HuH-7.5 (cell line): ENCODE measurements around the gene TSHZ3.

Experiments used
- DNase-seq: peaks from one replicate; pipeline ENCODE4 v3.0.0; 2011; ENCODE audit warnings: low spot score

The TSHZ3 gene

DNA sequence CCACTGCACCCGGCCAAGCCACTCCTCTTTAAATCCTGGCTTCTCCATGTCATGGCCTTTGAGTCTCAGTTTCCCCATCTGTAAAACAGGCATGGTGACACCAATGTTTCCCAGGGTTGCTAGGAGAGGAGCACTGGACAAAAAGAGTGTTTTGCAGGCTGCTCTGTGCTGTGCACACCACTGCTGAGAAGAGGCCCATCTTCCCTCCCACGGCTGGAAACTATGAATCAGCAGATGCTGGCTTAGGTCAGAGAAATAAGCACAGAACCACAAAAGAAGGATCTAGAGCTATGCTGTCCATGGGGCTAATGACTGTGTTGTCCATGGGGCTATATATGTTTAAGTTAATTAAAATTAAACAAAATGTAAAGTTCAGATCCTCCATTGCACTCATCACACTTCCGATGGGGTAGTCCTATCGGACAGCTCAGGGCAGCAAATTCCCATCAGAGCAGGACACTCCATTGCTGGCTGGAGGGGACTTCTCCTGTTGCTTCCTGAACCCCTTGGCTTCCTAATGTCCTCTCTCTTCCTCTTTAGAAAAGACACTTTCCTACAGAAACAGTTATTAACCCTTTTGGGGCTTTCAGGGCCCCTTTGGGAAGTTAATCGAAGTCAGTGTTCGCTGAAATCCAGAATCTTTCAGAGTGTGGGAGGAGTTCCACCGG lies 37.1 kb downstream of the TSHZ3 start:
- DNase-seq = no peak

DNA sequence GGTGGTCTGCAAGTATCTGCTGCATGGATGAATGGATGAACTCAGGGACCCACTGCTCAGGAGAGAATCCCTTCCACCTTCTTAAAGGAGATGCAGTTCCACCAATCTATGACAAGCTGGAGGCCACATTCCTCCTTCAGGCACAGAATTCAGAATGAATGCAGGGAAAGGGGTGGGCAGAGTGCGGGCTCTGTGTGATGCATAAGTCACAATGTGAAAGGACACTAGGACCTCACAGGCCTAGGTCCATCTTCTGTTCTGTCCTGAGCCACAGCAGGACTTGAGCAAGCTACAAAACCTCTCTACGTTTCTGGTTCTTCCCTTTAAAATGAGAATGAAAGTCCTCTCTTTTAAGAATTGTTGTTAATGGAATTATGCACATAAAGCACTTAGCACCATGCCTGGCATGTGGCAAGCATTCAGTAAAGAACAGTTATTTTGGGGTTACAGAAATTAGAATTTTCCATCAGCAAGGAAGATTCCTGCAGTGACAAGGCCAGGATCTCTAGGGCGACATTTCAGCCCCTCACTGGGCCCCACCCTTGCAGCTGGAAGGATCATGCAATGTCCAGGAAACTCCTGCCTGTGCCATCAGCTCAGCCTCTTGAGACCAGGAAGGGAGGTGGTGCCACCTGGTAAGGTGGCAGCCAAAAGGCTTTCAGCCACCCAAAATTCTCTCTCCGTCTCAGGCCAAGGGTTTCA lies 38.7 kb downstream of the TSHZ3 start:
- no peak for DNase-seq

DNA sequence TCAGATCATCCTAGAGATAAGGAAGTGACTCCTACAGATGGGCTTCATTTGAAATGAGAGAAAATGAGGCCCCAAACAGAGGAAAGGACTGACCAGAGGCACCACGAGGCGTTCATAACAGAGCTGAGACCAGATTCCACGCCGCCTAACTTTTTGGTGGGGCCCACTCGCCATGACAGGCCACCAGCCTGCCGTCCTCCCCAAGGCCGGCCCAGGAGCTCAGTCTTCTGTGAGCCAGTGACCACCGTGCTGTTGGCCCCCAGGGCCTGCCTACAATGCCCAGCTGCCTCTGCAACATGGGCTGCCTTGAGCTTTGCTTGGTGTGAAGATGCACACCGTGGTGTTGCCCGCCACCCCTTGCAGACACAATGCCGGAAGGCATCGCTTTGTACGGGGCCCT lies 40.5 kb downstream of the TSHZ3 start:
- no peak for DNase-seq

DNA sequence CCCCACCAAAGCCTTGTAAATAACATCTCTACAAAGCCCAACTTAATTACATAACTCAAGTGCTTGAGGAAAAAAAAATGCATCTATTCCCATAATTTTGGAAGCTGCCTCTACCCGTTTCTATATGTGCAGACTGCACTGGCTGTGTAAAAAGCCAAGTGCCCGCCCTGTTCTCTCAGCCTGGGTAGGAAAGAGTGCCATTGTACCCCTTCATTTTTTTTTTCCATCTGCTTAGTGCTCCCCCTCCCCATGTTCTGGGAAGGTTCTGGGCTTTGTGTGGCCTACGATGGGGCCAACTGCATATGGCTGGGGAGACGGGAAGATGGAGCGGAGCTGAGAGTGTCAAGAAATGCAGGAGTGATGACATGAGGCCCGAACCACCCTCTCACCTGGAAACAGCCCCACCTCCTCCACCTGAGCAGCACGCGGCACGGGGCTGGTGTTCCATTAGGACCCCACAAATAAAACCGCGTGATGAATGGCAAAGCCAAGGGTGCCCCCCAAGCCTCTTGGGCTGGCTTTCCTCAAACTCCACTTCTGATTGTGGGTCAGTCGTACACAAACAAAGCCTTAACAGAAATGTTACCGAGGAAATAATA lies 42.1 kb downstream of the TSHZ3 start:
- DNase-seq = no peak

DNA sequence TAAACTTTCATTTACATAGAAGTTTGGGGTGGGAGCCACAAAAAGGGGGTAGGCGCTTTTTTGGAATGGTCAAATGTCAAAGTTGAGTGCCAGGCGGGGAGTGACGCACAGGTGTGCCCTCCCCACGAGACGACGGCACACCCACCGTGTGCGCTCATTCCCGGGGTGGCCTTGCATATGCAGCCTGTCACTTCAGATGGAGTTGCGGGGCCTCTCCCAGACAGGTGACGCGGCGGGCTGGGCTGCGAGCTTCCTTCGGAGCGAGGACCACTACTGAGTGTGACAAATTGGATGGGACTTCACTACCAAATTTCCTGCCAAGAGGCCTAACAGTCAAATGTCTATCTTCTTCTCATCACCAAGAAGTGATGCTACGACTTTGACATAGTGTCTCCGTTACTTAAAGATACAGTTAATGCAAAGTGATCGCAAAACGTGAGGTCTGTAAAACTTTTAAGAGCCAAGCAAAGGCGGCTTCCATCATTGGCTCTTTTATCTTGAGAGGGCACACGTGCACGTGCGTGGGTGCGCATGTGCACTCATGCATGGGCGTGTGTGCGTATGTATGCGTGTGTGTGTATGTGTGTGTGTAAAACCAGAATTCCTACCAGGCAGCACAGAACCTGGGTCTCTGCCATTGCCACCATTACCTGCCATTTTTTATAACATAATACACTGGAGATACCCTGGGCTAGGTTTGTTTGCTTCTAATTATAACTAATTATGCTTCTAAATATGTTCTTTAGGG lies 43.1 kb downstream of the TSHZ3 start:
- DNase-seq = no peak

DNA sequence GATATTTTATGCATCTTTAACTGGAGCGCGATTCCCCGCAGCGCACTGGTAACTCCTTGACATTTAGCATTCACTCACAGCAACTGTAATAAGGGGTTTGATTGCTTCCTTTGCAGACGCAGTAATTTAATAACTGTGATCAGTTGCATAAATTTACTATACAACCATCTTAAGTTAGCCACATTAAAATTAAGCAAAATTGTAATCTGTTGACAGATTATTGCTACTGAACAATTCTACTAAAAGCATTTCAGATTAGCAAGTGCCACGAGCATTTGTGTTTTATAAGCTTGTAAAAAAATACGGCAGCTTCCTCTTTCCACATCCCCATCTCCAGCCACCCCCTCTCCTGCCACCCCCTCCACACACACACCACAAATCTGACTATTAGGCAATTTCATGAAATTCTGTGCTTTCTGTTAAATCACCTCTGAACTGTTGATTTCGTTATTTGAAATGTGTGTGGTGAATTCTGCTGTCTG lies 44.4 kb downstream of the TSHZ3 start:
- DNase-seq = no peak

DNA sequence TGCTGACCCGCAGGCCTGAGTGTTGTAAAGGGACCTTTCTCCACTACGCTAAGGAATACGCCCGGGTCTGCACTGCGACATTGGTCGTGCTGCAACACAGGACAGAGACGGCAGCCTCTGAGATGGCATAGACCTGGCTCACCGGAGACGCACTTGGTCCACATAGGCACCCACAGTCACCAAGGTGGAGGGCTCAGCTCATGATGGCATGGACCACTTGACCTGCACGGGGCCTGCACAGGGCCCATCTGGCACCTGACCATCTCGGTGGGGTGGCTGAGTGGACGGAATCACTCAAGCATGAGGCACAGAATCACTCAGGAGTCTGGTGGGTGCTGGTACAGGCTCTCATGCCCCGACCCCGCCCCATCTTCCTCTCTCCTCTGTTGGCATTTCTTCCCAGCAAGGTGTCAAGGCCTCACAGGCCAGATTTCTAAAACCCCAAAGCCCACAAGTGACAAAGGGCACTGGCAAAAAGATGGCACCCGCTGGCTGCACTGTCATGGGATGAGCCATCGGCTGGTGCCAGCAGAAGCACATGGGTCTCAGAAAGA lies 45.9 kb downstream of the TSHZ3 start:
- DNase-seq = no peak

DNA sequence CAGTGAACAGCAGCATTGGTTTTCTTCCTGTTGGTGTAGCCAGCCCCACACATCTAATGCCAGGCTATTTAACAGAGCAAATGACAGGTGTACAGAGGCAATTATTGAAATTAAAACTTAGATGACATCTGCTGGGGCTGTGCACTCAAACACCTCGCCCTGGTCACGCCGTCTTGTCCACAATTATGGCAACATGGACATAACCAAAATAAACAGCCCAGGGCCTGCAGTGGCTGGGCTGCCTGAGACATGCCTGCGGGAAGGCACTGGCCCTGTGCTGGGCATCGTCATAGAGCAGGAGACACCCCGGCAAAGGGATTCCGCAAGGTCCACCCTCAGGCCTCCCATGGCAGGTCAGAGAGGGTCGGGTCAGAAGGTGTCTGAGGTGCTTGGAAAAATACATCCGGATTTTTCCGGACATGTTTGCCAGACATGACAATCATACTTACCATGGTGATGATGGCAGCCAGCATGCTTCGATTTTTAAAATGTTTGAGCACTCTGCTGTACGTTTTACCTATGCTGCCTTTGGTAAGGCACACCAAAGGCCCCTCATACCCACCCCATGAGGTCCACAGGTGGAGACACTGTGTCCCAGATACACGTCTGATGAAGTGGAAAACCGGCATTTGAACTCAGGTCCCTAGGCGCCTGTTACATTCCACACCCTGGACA lies 47.8 kb downstream of the TSHZ3 start:
- DNase-seq = no peak

DNA sequence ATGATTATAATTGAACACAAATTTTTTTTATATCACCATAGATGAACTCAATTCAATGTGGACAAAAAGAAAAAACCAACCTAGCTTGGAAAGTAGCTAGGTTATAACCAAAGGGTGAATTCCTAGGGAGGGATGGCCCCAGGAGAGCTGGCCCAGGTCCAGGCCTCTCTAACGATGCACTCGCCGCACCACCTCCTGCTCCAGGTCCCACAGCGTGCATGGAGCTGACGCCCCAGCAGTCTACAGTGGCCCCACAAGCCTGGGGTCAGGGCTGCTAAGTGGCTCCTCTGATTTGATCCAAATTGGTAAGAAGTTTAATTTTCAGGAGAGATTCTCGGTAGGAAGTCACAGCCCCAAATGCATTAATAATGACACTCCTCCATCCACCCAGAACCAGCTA lies 48.8 kb downstream of the TSHZ3 start:
- DNase-seq = no peak

DNA sequence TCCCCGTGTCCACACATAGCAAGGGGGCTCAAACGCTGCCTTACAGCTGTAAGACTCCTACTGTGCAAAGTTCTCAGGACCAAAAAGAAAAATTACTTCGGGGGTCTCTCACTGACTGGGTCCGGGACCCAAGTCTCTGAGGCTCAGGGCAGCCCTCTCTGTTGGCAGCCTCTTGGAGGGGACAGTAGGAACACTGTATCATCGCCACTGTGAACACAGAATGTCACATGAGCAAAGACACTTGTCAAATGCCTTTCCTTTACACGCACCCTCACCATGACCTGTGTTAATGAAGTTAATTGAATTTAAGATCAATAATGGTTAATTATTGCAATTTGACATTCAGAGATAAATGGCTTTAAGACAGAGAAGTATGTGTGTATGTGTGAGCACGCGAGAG lies 49.6 kb downstream of the TSHZ3 start:
- DNase-seq = no peak

DNA sequence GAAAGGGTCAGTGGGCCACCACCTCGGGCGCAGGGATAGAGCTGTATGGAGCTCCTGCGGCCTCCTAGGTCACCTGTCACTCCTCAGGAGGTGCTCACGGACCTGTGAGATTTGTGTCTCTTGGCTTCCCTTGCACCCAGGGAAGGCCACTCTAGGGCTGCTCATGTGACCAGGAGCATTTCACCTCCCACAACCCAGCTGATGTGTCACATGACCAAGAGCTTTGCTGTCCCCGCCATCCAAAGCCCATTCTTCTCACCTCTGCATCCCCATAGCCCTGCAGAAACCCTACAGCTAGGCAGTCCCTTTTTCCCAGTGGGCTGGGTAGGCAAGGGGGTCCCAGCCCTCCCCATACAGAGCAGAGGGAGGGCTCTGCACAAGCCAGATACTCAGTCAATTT lies 51.2 kb downstream of the TSHZ3 start:
- no peak for DNase-seq

DNA sequence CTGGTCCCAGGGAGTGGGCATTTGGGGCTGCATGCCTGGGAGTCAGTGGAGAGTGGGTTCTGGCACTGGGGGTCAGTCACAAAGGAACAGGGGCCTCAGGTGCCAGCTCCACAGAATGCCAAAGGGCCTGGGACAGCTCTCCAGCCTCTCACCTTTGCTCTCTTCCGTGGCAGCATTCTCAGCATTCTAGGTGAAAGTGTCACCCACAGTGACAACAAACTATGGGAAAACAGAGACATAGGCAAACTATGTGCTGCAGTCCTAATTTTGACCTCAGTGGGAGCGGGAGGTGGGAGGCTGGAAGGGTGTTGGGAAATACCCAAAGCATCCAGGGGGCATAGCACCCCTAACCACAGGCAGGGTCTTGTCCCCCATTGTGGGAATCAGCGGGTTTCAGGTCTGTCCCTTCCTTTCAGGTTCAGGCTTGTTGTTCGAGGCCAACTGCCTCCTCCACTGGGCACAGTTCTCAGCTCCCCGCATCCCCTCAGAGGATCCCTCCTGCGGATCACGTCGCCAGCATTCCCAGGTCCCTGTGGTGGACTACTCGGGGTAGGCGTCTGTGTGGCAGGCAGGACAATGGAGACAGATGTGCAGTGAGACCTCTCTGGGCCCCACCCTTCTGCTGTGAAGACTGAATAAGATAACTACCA lies 52.4 kb downstream of the TSHZ3 start:
- no peak for DNase-seq

DNA sequence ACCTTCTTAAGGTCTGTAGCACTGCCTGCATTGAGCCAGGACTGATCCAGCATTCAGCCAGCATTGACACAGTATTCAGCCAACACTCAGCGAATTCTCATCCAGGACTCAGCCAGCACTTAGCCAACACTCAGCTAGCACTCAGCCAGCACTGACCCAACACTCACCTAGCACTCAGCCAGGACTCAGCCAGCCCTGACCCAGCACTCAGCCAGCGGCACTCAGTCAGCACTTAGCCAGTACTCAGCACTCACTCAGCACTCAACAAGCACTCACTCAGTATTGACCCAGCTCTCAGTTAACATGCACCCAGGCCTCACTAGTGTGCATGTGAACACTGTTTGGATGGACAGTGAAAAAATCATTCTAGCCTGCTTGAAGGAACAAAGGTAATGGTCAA lies 55.0 kb downstream of the TSHZ3 start:
- no peak for DNase-seq

DNA sequence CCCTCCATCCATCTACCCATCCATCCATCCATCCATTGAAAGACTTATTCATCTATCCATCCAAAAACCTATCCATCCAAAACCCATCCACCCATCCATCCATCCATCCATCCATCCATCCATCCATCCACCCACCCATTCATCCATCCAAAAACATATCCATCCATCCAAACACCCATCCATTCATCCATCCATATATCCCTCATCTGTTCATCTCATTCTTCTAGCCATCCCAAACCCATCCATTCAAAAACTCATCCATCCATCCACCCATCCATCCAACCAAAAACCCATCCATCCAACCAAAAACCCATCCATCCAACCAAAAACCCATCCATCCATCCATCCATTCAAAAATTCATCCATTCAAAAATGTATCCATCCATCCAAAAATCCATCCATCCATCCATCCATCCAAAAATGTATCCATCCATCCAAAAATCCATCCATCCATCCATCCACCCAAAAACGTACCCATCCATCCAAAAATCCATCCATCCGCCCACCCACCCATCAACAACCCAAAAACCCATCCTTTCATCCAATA lies 56.5 kb downstream of the TSHZ3 start:
- DNase-seq = no peak

DNA sequence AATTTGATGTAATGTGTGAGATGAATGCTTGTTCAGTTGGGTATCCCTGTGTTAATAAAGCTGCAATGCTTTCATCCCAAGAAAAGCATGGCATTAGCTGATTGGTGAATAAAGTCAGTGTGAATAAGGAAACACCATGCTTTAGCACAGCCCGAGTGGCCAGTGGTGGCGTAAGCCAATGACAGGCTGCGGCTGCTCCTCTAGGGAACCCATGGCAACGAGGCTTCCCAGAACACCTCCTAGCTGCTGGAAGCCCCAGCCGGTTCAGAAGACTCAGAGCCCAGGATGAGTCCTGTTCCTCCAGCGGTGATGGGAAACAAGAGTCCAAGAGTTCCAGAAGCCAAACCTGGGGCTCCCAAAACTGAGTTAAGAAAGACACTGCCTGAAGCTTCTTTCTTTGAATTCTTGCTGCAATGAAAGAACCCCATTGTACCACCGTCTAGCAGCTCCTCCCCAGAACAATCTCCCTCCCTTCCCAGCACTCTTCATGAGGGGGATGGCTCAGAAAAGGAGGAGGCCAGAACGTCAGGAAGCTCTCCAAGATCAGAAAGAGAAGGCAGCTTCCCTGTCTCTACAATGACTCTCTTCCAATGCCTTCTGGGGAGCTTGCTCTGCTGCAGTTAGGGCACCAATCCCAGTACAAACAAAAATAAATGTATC lies 58.2 kb downstream of the TSHZ3 start:
- DNase-seq = no peak

DNA sequence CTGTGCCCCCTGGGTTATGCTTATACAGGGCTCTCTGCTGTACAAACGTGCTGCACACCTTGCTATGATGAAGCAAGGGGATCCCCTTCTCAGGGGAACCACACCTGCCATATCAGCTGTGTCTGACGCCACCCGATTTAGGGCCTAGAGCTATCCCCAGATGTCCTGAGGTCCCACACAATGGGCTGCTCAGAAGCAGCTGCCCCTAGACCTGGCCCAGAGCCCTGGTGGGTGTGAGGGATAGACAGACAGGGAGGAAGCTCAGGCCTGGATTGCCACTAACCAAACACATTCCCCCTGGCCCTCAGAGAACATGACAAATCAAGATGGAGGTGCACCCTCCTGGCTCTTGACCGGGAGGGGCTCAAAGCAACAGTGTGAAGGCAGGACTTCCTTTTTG lies 59.3 kb downstream of the TSHZ3 start:
- DNase-seq = no peak

DNA sequence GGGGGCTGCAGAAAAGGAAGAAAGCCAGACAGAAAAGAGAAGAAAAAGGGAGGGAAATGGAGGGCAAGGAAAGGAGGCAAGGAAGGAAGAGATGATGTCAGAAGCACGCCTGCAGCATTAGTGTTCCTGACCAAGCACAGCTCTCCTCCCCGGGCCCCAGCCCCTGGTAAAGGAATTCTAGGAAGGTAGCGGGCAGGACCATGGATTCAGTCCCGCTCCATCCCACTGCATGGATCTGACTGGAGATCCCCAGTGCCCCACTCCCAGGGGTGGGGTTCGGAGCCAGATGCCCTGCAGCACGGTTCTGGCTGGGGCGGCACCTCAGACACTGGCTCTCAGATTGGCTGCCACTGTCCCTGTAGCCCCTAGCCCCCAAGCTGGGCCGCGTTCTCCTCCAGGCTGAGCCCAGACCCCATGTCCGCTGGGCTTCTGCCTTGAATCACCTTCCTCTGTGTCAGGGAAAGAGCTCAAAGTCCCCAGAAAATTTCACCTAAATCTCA lies 59.8 kb downstream of the TSHZ3 start:
- DNase-seq = no peak

DNA sequence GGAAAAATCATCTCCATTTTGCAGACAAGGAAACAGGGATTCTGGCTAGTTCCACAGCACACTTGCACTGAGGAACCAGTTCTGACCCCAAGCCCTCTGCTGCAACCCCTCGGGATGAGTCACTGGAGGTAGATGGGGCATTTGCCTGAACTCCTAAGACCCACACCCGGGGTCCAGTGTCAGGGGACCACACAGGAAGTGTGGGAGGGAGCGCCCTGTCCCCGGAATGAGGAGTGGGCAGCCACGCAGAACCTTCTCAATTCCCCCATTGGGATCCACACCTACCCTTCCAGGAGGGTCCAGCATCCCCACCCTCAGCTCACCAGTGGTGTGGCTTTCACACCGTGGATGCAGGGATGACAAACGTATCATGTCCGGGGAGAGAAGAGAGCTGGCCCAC lies 62.7 kb downstream of the TSHZ3 start:
- no peak for DNase-seq

DNA sequence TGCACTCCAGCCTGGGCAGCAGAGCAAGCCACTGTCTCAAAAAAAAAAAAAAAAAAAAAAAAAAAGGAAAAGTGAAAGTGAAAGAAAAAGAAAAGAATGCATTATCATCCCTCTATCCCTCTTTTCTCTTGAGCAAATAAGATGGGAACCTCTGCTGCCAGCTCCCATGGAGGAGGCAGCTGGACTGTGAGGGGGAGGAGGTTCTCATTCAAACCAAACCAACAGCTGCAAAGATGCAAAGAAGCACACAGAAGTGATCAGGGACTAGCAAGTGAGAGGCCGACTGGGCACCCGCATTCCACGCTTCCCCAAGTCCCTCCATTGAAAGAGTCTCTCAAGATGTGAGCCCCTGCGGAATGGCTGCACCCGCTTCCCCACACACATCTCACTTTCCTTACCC lies 63.5 kb downstream of the TSHZ3 start:
- DNase-seq = no peak

DNA sequence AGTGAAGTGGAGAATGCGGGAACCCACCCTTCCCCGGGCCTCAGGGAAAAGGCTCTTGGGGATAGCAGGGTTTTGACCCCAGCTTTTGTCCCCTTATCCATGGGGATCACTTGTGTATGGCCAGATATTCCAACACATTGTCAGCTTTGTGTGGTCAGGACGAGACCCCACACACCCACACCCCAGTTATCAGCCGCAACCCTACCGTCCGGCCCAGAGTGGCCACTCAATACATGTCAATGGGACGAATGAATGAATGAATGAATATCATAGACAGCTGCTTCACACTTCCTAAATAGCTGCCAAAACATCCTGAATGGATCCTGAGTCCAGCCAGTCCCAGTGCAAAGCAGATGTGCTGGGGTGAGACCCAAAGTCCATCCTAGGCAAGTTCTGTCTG lies 64.6 kb downstream of the TSHZ3 start:
- no peak for DNase-seq
